GM18951 (cell line): ENCODE data around the gene C1orf226.

Experiments used
- POLR2A ChIP-seq: IDR thresholded peaks from 4 replicates; pipeline ENCODE4 v1.6.1; 2011; ENCODE audit warnings: mild to moderate bottlenecking; ENCODE audit not compliant: insufficient read length, insufficient read depth; ENCODE audit errors: extremely low read depth
- in situ Hi-C: fragments of 300-500 bp; cut with MboI; formaldehyde crosslinking; loops from one replicate; pipeline ENCODE4 v1.12.0; 2022; ENCODE audit warnings: low sequenced_read_pairs, mixed read lengths, inconsistent platforms; ENCODE audit not compliant: unreplicated experiment

C1orf226 gene

GRCh38 chr1:162369571-162369970 is 12.0 kb upstream of the C1orf226 start:
- TF ChIP-seq POLR2A = no peak
- in situ Hi-C loops = no loop called here

- TF ChIP-seq POLR2A = no peak
- in situ Hi-C loops = no loop called here
These were observed 11.4 kb upstream of the C1orf226 start for GRCh38 chr1:162370161-162370560.

GRCh38 chr1:162370721-162371120 is 10.8 kb upstream of the C1orf226 start:
- in situ Hi-C loops = no loop called here
- no peak for TF ChIP-seq POLR2A

- in situ Hi-C loops = no loop called here
These were observed 9.9 kb upstream of the C1orf226 start for GRCh38 chr1:162371611-162372010.

GRCh38 chr1:162372159-162373071 is 9.1 kb upstream of the C1orf226 start:
- TF ChIP-seq POLR2A = no peak
- in situ Hi-C loops = no loop called here

More at GRCh38 chr1:162371611-162372010, 9.9 kb upstream of the C1orf226 start:
- no peak for TF ChIP-seq POLR2A

GRCh38 chr1:162373072-162373427 is 8.5 kb upstream of the C1orf226 start:
- no peak for TF ChIP-seq POLR2A
- in situ Hi-C loops = no loop called here

GRCh38 chr1:162373541-162374260 is 7.8 kb upstream of the C1orf226 start:
- no peak for TF ChIP-seq POLR2A

GRCh38 chr1:162374406-162374805 is 7.1 kb upstream of the C1orf226 start:
- in situ Hi-C loops = no loop called here

More at GRCh38 chr1:162373541-162374260, 7.8 kb upstream of the C1orf226 start:
- in situ Hi-C loops = no loop called here

GRCh38 chr1:162375463-162375862 is 6.1 kb upstream of the C1orf226 start:
- in situ Hi-C loops = no loop called here
- TF ChIP-seq POLR2A = no peak

More at GRCh38 chr1:162374406-162374805, 7.1 kb upstream of the C1orf226 start:
- no peak for TF ChIP-seq POLR2A

GRCh38 chr1:162376691-162377090 is 4.8 kb upstream of the C1orf226 start, which contains the start of gene SPATA46:
TSS of gene SPATA46 (minus strand) at chr1:162376854. CDS start at chr1:162376790, 64 bp downstream.
- TF ChIP-seq POLR2A = no peak
- in situ Hi-C loops = no loop called here

GRCh38 chr1:162380061-162380846 is 1.3 kb upstream of the C1orf226 start:
- in situ Hi-C loops = no loop called here
- TF ChIP-seq POLR2A = no peak

- no peak for TF ChIP-seq POLR2A
- in situ Hi-C loops = no loop called here
These were observed 618 bp downstream of the C1orf226 start for GRCh38 chr1:162381941-162382750.
